ENCODE measurements around the gene TMEM167A.

TMEM167A gene

GRCh38 chr5:83006683-83007283 lies 70.4 kb downstream of the TMEM167A start:
- DNase-seq = no peak
- in situ Hi-C loops (cut with HindIII; ENCODE audit: low pct_ligation_motif_present, low pct_unique_long_range_greater_than_20kb, low sequenced_read_pairs) = no loop called here

- in situ Hi-C loops (cut with HindIII; ENCODE audit: low pct_ligation_motif_present, low pct_unique_long_range_greater_than_20kb, low sequenced_read_pairs) = no loop called here
- DNase-seq = no peak
Observed at GRCh38 chr5:83003791-83004190, 73.4 kb downstream of the TMEM167A start.

Measured in ACHN (cell line).